GM10847 (cell line): ENCODE data around the gene BCAP29.

Experiments used
- POLR2A ChIP-seq: IDR thresholded peaks from 2 replicates; pipeline ENCODE4 v1.6.1; 2011; ENCODE audit not compliant: insufficient read length; ENCODE audit errors: extremely low read depth

BCAP29 gene

DNA sequence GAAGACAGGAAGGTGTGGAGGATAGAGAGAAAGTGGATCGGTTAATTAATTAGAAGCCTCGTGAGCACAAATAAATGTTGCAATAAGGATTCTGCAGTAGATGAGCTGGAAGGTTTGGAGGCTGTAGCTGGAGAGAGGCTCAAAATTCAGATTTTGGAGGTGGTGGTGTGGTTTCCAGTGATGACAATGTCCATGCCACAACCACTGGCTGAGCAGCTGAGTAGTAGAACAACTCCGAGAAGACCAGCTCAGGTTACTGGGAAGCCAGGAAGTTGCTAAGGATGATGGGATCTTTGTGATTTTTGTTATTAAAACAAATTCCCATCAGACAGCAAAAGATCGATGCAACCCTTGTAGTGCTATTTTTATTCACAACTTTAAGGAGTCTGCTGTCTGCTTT is 88.2 kb downstream of the BCAP29 start:
- no peak for TF ChIP-seq POLR2A
